ENCODE data around the gene PLEKHS1.
"Not testable (repeated sequence)": the region's sequence is repeated elsewhere in the genome, so short reads cannot be mapped to it uniquely, and the experiment has no call there.

PLEKHS1 gene

GRCh38 chr10:113780681-113781250 lies 29.3 kb downstream of the PLEKHS1 start:
- no peak overlapping the region for H3K27ac ChIP-seq
- H3K4me3 ChIP-seq = no peak overlapping the region

- Histone ChIP-seq H3K4me3 (no peak overlapping the region), H3K27ac (no peak overlapping the region)
Observed at GRCh38 chr10:113782367-113782766, 30.9 kb downstream of the PLEKHS1 start.

GRCh38 chr10:113782986-113783704 lies 31.7 kb downstream of the PLEKHS1 start:
- Histone ChIP-seq H3K27ac (no peak overlapping the region), H3K4me3 (no peak overlapping the region)

- Histone ChIP-seq H3K4me3 (no peak overlapping the region), H3K27ac (peak overlapping the region in 13 of 21 experiments; percentile 1 to 65 (median 42))
Observed at GRCh38 chr10:113788604-113789083, 37.2 kb downstream of the PLEKHS1 start.

- Histone ChIP-seq H3K4me3 (no peak overlapping the region), H3K27ac (no peak overlapping the region)
Observed at GRCh38 chr10:113791691-113792090, 40.2 kb downstream of the PLEKHS1 start.

GRCh38 chr10:113801569-113801968 lies 50.1 kb downstream of the PLEKHS1 start:
- no peak overlapping the region for H3K27ac ChIP-seq
- no peak overlapping the region for H3K4me3 ChIP-seq

GRCh38 chr10:113802997-113803396 lies 51.5 kb downstream of the PLEKHS1 start:
- no peak overlapping the region for H3K27ac ChIP-seq
- H3K4me3 ChIP-seq = no peak overlapping the region

GRCh38 chr10:113806503-113806902 lies 55.0 kb downstream of the PLEKHS1 start:
- Histone ChIP-seq H3K4me3 (no peak overlapping the region), H3K27ac (no peak overlapping the region)

GRCh38 chr10:113808168-113808567 lies 56.7 kb downstream of the PLEKHS1 start:
- Histone ChIP-seq H3K27ac (no peak overlapping the region), H3K4me3 (no peak overlapping the region)

- H3K27ac ChIP-seq, H3K4me3 ChIP-seq: not testable (repeated sequence)
Observed at GRCh38 chr10:113814700-113815099, 63.2 kb downstream of the PLEKHS1 start.

GRCh38 chr10:113819989-113820388 lies 68.5 kb downstream of the PLEKHS1 start:
- H3K4me3 ChIP-seq = no peak overlapping the region
- no peak overlapping the region for H3K27ac ChIP-seq

GRCh38 chr10:113820507-113820906 lies 69.0 kb downstream of the PLEKHS1 start:
- H3K27ac ChIP-seq = no peak overlapping the region
- H3K4me3 ChIP-seq = no peak overlapping the region

GRCh38 chr10:113821306-113821705 lies 69.8 kb downstream of the PLEKHS1 start:
- H3K4me3 ChIP-seq, H3K27ac ChIP-seq: not testable (repeated sequence)

- no peak overlapping the region for H3K27ac ChIP-seq
- no peak overlapping the region for H3K4me3 ChIP-seq
Observed at GRCh38 chr10:113822174-113822573, 70.7 kb downstream of the PLEKHS1 start.

- Histone ChIP-seq H3K4me3 (no peak overlapping the region), H3K27ac (no peak overlapping the region)
Observed at GRCh38 chr10:113823389-113823788, 71.9 kb downstream of the PLEKHS1 start.

- Histone ChIP-seq H3K27ac (no peak overlapping the region), H3K4me3 (no peak overlapping the region)
Observed at GRCh38 chr10:113825791-113826190, 74.3 kb downstream of the PLEKHS1 start.

- not testable (repeated sequence) for H3K27ac ChIP-seq, H3K4me3 ChIP-seq
Observed at GRCh38 chr10:113828567-113828966, 77.1 kb downstream of the PLEKHS1 start.
